PC-9 (cell line): ENCODE results near the gene CLDN20.

ENCODE experiments used
- CTCF ChIP-seq: fragments of 200-600 bp; sonication (generic); conservative IDR thresholded peaks from 2 replicates; pipeline ENCODE4 v1.6.1; 2017; ENCODE audit warnings: mixed run types, antibody characterized with exemption, mild to moderate bottlenecking, moderate library complexity
- EZH2 ChIP-seq: fragments of 200-600 bp; sonication (generic); IDR thresholded peaks from 2 replicates; pipeline ENCODE4 v1.8.0; 2017; ENCODE audit warnings: antibody characterized with exemption, low read depth

DNA sequence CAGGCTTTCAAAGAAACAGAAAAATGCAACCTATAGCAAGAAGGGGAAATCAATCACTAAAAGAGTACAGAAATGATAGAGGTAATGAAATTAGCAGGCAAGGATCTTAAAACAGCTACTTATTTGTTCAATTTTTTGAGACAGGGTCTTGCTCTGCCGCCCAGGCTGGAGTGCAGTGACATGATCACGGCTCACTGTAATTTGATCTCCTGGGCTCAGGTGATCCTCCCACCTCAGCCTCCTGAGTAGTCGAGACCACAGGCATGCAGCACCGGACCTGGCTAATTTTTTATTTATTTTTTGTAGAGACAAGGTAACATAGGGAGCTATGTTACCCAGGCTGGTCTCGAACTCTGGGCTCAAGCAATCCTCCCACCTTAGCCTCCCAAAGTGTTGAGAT lies 28.9 kb downstream of the CLDN20 start:
- TF ChIP-seq EZH2 (no peak), CTCF (no peak)
